Natural killer cell (primary cell): ENCODE measurements around the gene PRIMA1. TPM values are rescaled to one million over a fixed set of nuclear protein-coding genes. Genes with fewer than 3 reads are reported as not detected.

ENCODE experiments used
- ATAC-seq, 3 donors: fragments of 150-1000 bp in 2 of 3; fragments of 200-7000 bp in 1 of 3; cut with Tn5 transposase; 1 replicate in 1 of 3; 2 replicates in 2 of 3; pipeline ENCODE4 v1.10.0; 2021; ENCODE audit warnings: mild to moderate bottlenecking in 2 of 3, moderate library complexity in 2 of 3
- DNase-seq, 2 donors: peaks; one replicate each; pipeline versions ENCODE4 v3.0.0 to v3.0.0-alpha.2; 2013 to 2021; ENCODE audit warnings: mixed read lengths in 1 of 2
- H3K27ac ChIP-seq: one replicate; pipeline ENCODE4 v1.5.1; 2013; ENCODE audit warnings: mild to moderate bottlenecking, low read length
- H3K27me3 ChIP-seq: one replicate; pipeline ENCODE4 v1.6.1; 2013; ENCODE audit warnings: low read length; ENCODE audit not compliant: control insufficient read depth, insufficient read depth
- H3K36me3 ChIP-seq: one replicate; pipeline ENCODE4 v1.6.1; 2013; ENCODE audit warnings: low read length; ENCODE audit not compliant: control insufficient read depth, insufficient read depth
- H3K4me1 ChIP-seq: one replicate; pipeline ENCODE4 v1.6.1; 2013; ENCODE audit warnings: low read length; ENCODE audit not compliant: control insufficient read depth, insufficient read depth
- H3K4me3 ChIP-seq: one replicate; pipeline ENCODE4 v1.5.1; 2013; ENCODE audit warnings: low read length
- H3K9me3 ChIP-seq: one replicate; pipeline ENCODE4 v1.6.1; 2013; ENCODE audit warnings: low read length; ENCODE audit not compliant: control insufficient read depth, insufficient read depth
- H3K27ac Mint-ChIP-seq, 2 donors: one replicate each; pipeline ENCODE4 v1.8.0; 2022; ENCODE audit warnings: mild to moderate bottlenecking in 2 of 2, mixed read lengths in 2 of 2, moderate library complexity in 1 of 2
- H3K27me3 Mint-ChIP-seq, 2 donors: one replicate each; pipeline ENCODE4 v1.8.0; 2022; ENCODE audit warnings: low read depth in 2 of 2, mixed read lengths in 2 of 2
- H3K36me3 Mint-ChIP-seq: one replicate; pipeline ENCODE4 v1.8.0; 2022; ENCODE audit warnings: mixed read lengths
- H3K4me1 Mint-ChIP-seq, 2 donors: one replicate each; pipeline ENCODE4 v1.8.0; 2022; ENCODE audit warnings: mixed read lengths in 2 of 2
- H3K4me3 Mint-ChIP-seq: one replicate; pipeline ENCODE4 v1.8.0; 2022; ENCODE audit warnings: mild to moderate bottlenecking, moderate library complexity, mixed read lengths
- H3K9me3 Mint-ChIP-seq, 2 donors: one replicate each; pipeline ENCODE4 v1.8.0; 2022; ENCODE audit warnings: mixed read lengths in 2 of 2
- WGBS: methylation state at CpG from one replicate; pipeline ENCODE4 v1.1.7; 2013; ENCODE audit warnings: missing lambda C conversion rate; ENCODE audit not compliant: insufficient coverage; 5-methylcytosine and 5-hydroxymethylcytosine counted together
- intact Hi-C: fragments of 100-400 bp; cut with micrococcal nuclease; formaldehyde crosslinking; loops from one replicate; pipeline ENCODE4 v1.14.2; 2022
- total RNA-seq, 4 donors: library from RNA; stranded (reverse); fragments of 120-200 nt in 1 of 4; gene quantifications; one replicate each; pipeline versions ENCODE4 v1.2.3 to v1.2.4, GENCODE V29; 2013 to 2022
- TF ChIP-seq, protein P1 (sequence below): fragments of 200-600 bp; IDR thresholded peaks from one replicate; pipeline ENCODE4 v1.8.0; 2022; ENCODE audit warnings: antibody characterized with exemption

PRIMA1 gene
- total RNA-seq, 3 donors from 2014 or later (not counting 1 experiment from before 2014, with no cell fraction given): not detected

DNA sequence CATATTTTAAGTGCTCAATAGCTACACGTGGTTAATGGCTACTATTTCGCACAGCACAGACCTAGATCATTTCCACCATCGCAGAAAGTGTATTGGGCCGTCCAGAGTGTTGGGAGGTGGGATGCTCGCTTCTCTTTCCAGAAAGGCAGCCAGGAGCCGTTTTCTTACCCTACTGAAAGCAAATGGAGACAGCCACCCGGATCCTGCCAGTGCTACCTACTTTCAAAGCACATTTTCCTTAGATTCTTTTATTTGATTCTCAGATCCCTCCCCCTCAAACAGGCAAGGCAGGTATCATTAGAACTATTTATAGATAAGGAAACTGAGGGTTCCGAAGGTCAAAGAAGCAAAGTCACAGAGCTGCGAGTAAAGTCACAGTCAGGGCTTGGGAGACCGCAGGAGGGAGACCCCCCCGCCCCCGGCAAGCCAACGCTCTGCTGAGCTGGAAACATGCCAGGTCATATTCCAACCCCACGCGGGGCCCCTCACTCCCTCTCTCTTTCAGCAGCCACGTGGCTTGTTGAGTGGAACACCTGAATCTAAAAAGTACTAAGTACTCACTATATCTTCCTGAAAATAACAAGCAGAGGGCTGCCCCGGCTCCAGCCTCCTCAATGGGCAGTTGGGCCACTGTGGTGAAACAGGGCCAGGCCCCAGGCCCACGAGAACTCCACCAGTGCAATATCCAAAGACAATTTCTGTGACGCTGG lies 36.2 kb downstream of the PRIMA1 start:
- Mint-ChIP-seq H3K27ac (no peak overlapping the region), H3K36me3 (no peaks in the 10 kb centered on the region), H3K4me3 (no peak overlapping the region), H3K4me1 (no peaks in the 10 kb centered on the region), H3K27me3 (no peaks in the 10 kb centered on the region), H3K9me3 (no peaks in the 10 kb centered on the region)
- Histone ChIP-seq H3K9me3 (no peaks in the 10 kb centered on the region), H3K27me3 (no peaks in the 10 kb centered on the region), H3K36me3 (no peaks in the 10 kb centered on the region), H3K4me3 (no peak overlapping the region), H3K4me1 (no peaks in the 10 kb centered on the region), H3K27ac (no peak overlapping the region)
- WGBS: 78% methylated on average over 19 of the region's 19 CpGs
- DNase-seq (no peak), ATAC-seq (no peak)
- TF ChIP-seq, protein P1, sequence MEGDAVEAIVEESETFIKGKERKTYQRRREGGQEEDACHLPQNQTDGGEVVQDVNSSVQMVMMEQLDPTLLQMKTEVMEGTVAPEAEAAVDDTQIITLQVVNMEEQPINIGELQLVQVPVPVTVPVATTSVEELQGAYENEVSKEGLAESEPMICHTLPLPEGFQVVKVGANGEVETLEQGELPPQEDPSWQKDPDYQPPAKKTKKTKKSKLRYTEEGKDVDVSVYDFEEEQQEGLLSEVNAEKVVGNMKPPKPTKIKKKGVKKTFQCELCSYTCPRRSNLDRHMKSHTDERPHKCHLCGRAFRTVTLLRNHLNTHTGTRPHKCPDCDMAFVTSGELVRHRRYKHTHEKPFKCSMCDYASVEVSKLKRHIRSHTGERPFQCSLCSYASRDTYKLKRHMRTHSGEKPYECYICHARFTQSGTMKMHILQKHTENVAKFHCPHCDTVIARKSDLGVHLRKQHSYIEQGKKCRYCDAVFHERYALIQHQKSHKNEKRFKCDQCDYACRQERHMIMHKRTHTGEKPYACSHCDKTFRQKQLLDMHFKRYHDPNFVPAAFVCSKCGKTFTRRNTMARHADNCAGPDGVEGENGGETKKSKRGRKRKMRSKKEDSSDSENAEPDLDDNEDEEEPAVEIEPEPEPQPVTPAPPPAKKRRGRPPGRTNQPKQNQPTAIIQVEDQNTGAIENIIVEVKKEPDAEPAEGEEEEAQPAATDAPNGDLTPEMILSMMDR: no peak
- intact Hi-C loops: no loop called here

GRCh38 chr14:93749076-93749420 lies 39.2 kb downstream of the PRIMA1 start:
- no peak overlapping the region for H3K4me3 ChIP-seq
- no peak overlapping the region for H3K27ac ChIP-seq
- H3K4me1 Mint-ChIP-seq: no peaks in the 10 kb centered on the region
- peaks cover 15% of the 10 kb centered on the region for H3K4me1 ChIP-seq
- no peaks in the 10 kb centered on the region for H3K27me3 ChIP-seq
- no peaks in the 10 kb centered on the region for H3K9me3 ChIP-seq
- H3K9me3 Mint-ChIP-seq: no peaks in the 10 kb centered on the region
- H3K27ac Mint-ChIP-seq: no peak overlapping the region
- intact Hi-C loops: no loop called here
- H3K27me3 Mint-ChIP-seq: no peaks in the 10 kb centered on the region
- H3K36me3 Mint-ChIP-seq: no peaks in the 10 kb centered on the region
- H3K4me3 Mint-ChIP-seq: no peak overlapping the region
- no peak for DNase-seq
- 93% methylated on average over 8 of the region's 8 CpGs for WGBS
- ATAC-seq: no peak
- no peaks in the 10 kb centered on the region for H3K36me3 ChIP-seq
- TF ChIP-seq, protein P1: no peak

DNA sequence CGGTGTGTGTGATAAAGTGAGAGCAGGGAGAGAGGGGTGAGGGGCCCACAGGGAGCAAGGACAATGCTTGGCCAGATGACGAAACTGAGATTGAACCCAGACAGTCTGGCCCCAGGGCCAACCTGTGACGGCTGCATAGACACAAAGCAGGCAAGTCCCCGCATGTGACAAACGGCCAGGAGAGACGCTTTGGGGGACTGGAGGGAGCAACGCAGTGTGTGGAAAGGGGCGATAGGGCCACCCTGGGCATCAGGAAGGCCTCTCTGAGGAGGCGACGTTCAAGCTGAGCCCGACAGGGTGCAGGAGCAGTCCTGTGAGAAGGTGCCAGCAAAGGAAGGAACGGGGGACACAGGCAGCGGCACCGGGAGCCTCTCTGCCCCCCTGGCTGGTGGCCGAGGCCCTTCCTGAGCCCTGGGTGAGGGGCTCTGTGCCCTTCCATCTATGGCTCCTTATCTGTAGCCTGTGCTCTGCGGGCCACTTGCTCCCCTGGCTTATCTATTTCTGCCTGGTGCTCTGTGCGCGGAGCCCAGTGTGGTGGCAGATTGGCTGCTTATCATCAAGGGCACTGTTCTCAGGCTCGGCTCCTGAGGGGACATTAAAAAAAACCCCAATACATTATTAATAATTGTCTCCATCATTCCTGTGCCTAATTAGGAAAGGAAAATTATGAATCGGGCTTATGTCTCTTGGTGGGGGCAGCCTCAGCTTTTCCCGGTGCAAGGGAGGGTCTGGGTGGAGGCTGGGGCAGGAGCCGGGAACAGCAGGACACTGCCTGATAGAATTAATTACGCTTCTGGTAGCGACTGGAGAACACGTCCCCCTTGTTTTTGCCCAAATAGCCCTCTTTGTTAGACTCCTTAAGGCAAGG lies 39.8 kb downstream of the PRIMA1 start:
- Mint-ChIP-seq H3K36me3 (no peaks in the 10 kb centered on the region), H3K9me3 (no peaks in the 10 kb centered on the region), H3K4me1 (no peaks in the 10 kb centered on the region), H3K4me3 (no peak overlapping the region), H3K27ac (no peak overlapping the region), H3K27me3 (no peaks in the 10 kb centered on the region)
- no peaks in the 10 kb centered on the region for H3K27me3 ChIP-seq
- no peaks in the 10 kb centered on the region for H3K36me3 ChIP-seq
- ATAC-seq: no peak
- peaks cover 17% of the 10 kb centered on the region for H3K4me1 ChIP-seq
- intact Hi-C loops: no loop called here
- TF ChIP-seq, protein P1: no peak
- WGBS: 87% methylated on average over 24 of the region's 25 CpGs
- H3K27ac ChIP-seq: no peak overlapping the region
- H3K4me3 ChIP-seq: no peak overlapping the region
- no peak for DNase-seq
- no peaks in the 10 kb centered on the region for H3K9me3 ChIP-seq
